NCI-H2196 treated with DMSO at 0.1 percent for 48 hours (cell line): Measurements from ENCODE around the gene WDR59.

ENCODE experiments used
- DNase-seq: peaks from one replicate; lab custom pipeline; 2025; ENCODE audit not compliant: unreplicated experiment; lab: John Stamatoyannopoulos, UW

The WDR59 gene

DNA sequence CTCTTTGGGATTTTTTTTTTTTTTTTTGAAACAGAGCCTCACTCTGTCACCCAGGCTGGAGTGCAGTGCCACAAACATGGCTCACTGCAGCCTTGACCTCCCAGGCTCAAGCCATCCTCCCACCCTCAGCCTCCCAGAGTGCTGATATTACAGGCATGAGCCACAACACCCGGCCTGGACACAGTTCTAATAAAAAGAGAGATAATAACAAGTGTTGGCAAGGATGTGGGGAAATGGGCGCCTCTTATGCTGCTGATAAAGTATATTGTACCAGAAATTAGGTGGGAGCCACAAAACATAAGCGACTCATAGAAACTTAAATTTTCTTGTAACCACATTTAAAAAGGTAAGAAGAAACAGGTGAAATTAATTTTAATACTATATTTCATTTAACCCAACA lies 159.9 kb downstream of the WDR59 start:
- DNase-seq, result no peak
